Esophagus muscularis mucosa (tissue), 4 donors: ENCODE data around the gene SLC7A8. TPM values are rescaled to one million over a fixed set of nuclear protein-coding genes. Genes with fewer than 3 reads are reported as not detected.

Experiments
- DNase-seq: peaks from one replicate; pipeline ENCODE4 v3.0.0-alpha.2; 2017; ENCODE audit errors: extremely low spot score
- H3K27ac ChIP-seq, 4 donors: fragments of 200-600 bp; sonication (generic); replicated peaks in 1 of 4; 1 replicate in 3 of 4; 2 replicates in 1 of 4; pipeline ENCODE4 v1.5.1; 2016 to 2019; ENCODE audit warnings: mild to moderate bottlenecking in 1 of 4
- H3K27me3 ChIP-seq, 4 donors: fragments of 200-600 bp; sonication (generic); one replicate each; pipeline versions ENCODE4 v1.5.1 to v1.6.0; 2016 to 2019
- H3K36me3 ChIP-seq, 4 donors: fragments of 200-600 bp; sonication (generic); one replicate each; pipeline ENCODE4 v1.5.1; 2016 to 2019
- H3K4me1 ChIP-seq, 4 donors: fragments of 200-600 bp; sonication (generic); one replicate each; pipeline ENCODE4 v1.5.1; 2016 to 2019
- H3K4me3 ChIP-seq, 4 donors: fragments of 200-600 bp; sonication (generic); 1 replicate in 2 of 4; 2 replicates in 2 of 4; pipeline ENCODE4 v1.5.1; 2016 to 2019; ENCODE audit warnings: mild to moderate bottlenecking in 4 of 4, moderate library complexity in 1 of 4
- H3K9me3 ChIP-seq, 4 donors: fragments of 200-600 bp; sonication (generic); 1 replicate in 3 of 4; 2 replicates in 1 of 4; pipeline ENCODE4 v1.5.1; 2016 to 2019
- EP300 ChIP-seq: sonication (generic); formaldehyde crosslinking; IDR thresholded peaks from one replicate; pipeline ENCODE4 v1.6.1; 2017; ENCODE audit warnings: antibody characterized with exemption
- POLR2A ChIP-seq: fragments of 450-650 bp; IDR thresholded peaks from one replicate; pipeline ENCODE4 v1.6.1; 2017; ENCODE audit warnings: antibody characterized with exemption, moderate library complexity, mild to moderate bottlenecking, low read depth
- POLR2AphosphoS5 ChIP-seq, 2 donors: sonication (generic); formaldehyde crosslinking; IDR thresholded peaks; one replicate each; pipeline ENCODE4 v1.6.1; 2017; ENCODE audit warnings: antibody characterized with exemption in 2 of 2
- WGBS: methylation state at CpG from one replicate; pipeline ENCODE4 v1.1.5; 2018; 5-methylcytosine and 5-hydroxymethylcytosine counted together
- intact Hi-C: fragments of 100-400 bp; cut with DNase I; formaldehyde crosslinking; loops from one replicate; pipeline ENCODE4 v1.15.1; 2023
- total RNA-seq, 4 donors: library from RNA; depleted of rRNA; stranded (reverse); fragments of >200 nt; gene quantifications; one replicate each; pipeline versions ENCODE4 v1.1.0 to v1.2.1, GENCODE V29; 2016
- TF ChIP-seq, protein P1 (sequence below), 3 experiments: fragments of 200-600 bp in 2 of 3; fragments of 450-650 bp in 1 of 3; sonication (generic) in 2 of 3; IDR thresholded peaks; one replicate each; pipeline ENCODE4 v1.5.1; 2017 to 2019; ENCODE audit warnings: antibody characterized with exemption in 3 of 3, mild to moderate bottlenecking in 2 of 3, moderate library complexity in 1 of 3

SLC7A8 gene
- total RNA-seq, 4 donors from 2014 or later, result 19.5 to 48.3 (median 32.5) TPM

DNA sequence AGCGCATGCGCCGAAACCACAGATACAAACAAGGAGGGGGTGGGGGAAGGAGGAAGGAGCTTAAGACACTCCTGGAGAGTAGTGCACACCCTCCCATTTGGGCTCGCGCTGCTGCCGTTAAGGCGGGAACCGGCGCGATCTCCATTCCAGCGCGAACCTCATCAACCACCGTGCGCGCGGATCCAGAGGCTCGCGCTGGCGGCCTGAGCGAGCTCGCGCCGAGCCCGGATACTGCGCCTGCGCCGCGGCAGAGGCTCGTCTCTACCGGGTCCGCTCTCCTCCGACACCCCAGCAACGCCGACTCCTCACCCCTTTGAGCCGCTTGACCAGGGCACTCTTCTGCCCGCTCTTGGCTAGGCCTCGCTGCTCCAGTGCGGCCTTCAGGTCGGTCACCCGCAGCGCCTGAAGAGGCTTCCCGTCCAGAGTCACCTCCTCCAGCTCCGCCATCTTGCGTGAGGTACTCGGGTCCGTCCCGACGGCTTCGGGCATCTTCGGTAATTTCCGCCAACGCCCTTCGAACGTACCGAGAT lies 88.7 kb downstream of the SLC7A8 start, which contains the start of gene ACIN1:
ACIN1 (minus strand) TSS at position 471 of the 530 bp plus-strand sequence; CDS start at position 447, 24 bp downstream.
- H3K4me3 ChIP-seq, result peak within 1 kb of the TSS; percentile 67 to 87 (median 86)
- 0% methylated on average over 12 of the region's 55 CpGs for WGBS
- H3K27me3 ChIP-seq, result no peaks in the 10 kb centered on the region
- TF ChIP-seq EP300, result no peak
- peak; percentile 59 for TF ChIP-seq POLR2A
- TF ChIP-seq, protein P1, sequence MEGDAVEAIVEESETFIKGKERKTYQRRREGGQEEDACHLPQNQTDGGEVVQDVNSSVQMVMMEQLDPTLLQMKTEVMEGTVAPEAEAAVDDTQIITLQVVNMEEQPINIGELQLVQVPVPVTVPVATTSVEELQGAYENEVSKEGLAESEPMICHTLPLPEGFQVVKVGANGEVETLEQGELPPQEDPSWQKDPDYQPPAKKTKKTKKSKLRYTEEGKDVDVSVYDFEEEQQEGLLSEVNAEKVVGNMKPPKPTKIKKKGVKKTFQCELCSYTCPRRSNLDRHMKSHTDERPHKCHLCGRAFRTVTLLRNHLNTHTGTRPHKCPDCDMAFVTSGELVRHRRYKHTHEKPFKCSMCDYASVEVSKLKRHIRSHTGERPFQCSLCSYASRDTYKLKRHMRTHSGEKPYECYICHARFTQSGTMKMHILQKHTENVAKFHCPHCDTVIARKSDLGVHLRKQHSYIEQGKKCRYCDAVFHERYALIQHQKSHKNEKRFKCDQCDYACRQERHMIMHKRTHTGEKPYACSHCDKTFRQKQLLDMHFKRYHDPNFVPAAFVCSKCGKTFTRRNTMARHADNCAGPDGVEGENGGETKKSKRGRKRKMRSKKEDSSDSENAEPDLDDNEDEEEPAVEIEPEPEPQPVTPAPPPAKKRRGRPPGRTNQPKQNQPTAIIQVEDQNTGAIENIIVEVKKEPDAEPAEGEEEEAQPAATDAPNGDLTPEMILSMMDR (IDR thresholded peaks at IDR 0.05), result peak in 1 of 3 experiments; percentile 5
- peak in 1 of 2 donors; percentile 86 for TF ChIP-seq POLR2AphosphoS5 (IDR thresholded peaks at IDR 0.05)
- H3K36me3 ChIP-seq, result peaks cover 18 to 57% (median 53%) of the 10 kb centered on the region in 4 donors
- H3K4me1 ChIP-seq, result peaks cover 39 to 59% (median 52%) of the 10 kb centered on the region in 4 donors
- no peaks in the 10 kb centered on the region for H3K9me3 ChIP-seq
- DNase-seq, result peak; percentile 95
- intact Hi-C loops, result no loop called here
- peak within 1 kb of the TSS; percentile 93 to 100 (median 95) for H3K27ac ChIP-seq

DNA sequence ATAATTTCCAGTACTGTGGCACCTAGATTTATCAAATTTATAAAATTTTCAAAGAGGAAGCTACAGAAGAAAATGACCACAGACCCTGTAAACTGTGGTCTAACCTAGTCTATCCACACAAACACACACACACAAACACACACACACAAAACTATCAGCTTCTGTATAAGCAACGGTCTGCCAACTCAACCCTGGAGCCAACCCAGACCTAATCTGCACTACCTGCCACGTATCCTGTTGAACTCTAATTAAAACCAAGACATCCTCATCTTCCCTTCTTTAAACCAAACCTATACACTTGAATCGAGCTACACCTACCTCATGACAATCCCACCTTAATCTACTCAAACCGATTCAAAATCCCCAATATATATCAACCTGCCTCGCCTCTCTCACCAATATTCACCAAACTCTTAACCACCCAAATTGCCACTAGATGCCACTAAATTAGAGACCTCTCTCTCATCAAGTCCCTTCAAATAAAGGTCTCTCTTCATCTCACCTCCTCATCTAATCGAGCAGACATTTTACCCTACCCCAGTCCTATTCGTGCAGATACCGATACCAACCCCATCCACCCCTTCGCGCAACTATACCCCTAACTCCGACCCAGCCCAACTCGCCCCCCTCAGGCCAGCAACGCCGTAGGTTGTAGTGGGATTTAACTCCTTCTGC lies 89.3 kb downstream of the SLC7A8 start:
- under 1% methylated on average over 14 of the region's 14 CpGs for WGBS
- intact Hi-C loops, result no loop called here
- Histone ChIP-seq H3K4me3 (peak overlapping the region; percentile 67 to 87 (median 86)), H3K9me3 (no peaks in the 10 kb centered on the region), H3K4me1 (peaks cover 35 to 56% (median 52%) of the 10 kb centered on the region in 4 donors), H3K27me3 (no peaks in the 10 kb centered on the region), H3K27ac (peak overlapping the region; percentile 93 to 100 (median 95)), H3K36me3 (peaks cover 24 to 59% (median 55%) of the 10 kb centered on the region in 4 donors)
- DNase-seq, result no peak
- TF ChIP-seq EP300 (no peak), POLR2A (no peak), POLR2AphosphoS5 (IDR thresholded peaks at IDR 0.05) (no peak)
- TF ChIP-seq, protein P1 (IDR thresholded peaks at IDR 0.05), result no peak

DNA sequence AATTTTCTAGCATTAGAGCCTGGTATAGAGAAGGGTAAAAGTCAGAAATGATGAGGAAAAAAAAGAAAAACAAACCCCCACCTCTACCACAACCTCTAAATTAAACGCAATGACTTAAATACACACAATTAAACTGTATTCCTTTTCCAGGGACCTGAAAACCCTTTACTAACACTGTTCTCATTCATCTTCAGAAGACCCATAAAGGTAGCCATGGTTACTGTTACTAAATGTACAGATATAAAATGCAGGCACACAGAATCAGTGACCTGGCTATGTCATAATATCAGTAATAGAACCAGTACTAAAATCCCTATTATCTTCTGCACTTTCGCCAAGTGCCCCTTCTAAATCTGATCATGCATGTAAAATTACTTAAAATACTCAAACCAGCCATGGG lies 89.9 kb downstream of the SLC7A8 start:
- Histone ChIP-seq H3K27me3 (no peaks in the 10 kb centered on the region), H3K9me3 (no peaks in the 10 kb centered on the region), H3K4me3 (peak overlapping the region; percentile 67 to 87 (median 86)), H3K4me1 (peaks cover 35 to 56% (median 52%) of the 10 kb centered on the region in 4 donors), H3K27ac (peak overlapping the region in 1 of 4 donors; percentile 100), H3K36me3 (peaks cover 30 to 59% (median 55%) of the 10 kb centered on the region in 4 donors)
- WGBS, result 71% methylated on average over 2 of the region's 2 CpGs
- no peak for DNase-seq
- TF ChIP-seq EP300, result no peak
- TF ChIP-seq POLR2A, result no peak
- TF ChIP-seq POLR2AphosphoS5 (IDR thresholded peaks at IDR 0.05), result no peak
- TF ChIP-seq, protein P1 (IDR thresholded peaks at IDR 0.05), result no peak
- intact Hi-C loops, result no loop called here

DNA sequence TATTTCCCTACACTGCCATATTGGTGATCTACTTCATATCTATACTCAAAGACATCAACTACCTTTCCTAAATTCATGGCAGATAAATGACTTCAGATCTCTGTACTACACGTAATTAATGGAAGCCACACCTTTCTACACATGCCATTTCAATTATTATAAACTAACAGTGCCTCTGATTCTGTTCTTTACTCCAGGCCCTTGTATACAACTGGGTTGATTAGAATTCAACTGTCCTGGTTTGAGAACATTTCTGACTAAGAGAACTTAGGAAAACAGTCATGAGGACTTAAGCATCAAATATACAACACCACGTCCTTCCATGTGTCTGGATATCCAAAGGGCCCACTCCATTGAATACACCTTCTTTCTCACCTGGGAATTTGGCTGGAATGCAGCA lies 90.4 kb downstream of the SLC7A8 start:
- H3K4me3 ChIP-seq, result peak overlapping the region in 3 of 4 donors; percentile 67 to 87 (median 85)
- TF ChIP-seq, protein P1 (IDR thresholded peaks at IDR 0.05), result no peak
- TF ChIP-seq POLR2A, result no peak
- TF ChIP-seq POLR2AphosphoS5 (IDR thresholded peaks at IDR 0.05), result no peak
- no peak for TF ChIP-seq EP300
- DNase-seq, result no peak
- no peak overlapping the region for H3K27ac ChIP-seq
- 45% methylated on average over 2 of the region's 2 CpGs for whole genome bisulfite sequencing
- intact Hi-C loops, result no loop called here
- no peaks in the 10 kb centered on the region for H3K9me3 ChIP-seq
- H3K4me1 ChIP-seq, result peaks cover 35 to 57% (median 49%) of the 10 kb centered on the region in 4 donors
- H3K36me3 ChIP-seq, result peaks cover 35 to 59% (median 55%) of the 10 kb centered on the region in 4 donors
- H3K27me3 ChIP-seq, result no peaks in the 10 kb centered on the region
